Gastroesophageal sphincter (tissue), 4 donors: ENCODE measurements around the gene MCRIP1. TPM values are rescaled to one million over a fixed set of nuclear protein-coding genes. Genes with fewer than 3 reads are reported as not detected.

Experiments
- ATAC-seq: fragments of 150-250 bp; one replicate; pipeline ENCODE4 v1.9.1; 2016; ENCODE audit warnings: mild to moderate bottlenecking, moderate library complexity
- H3K27ac ChIP-seq, 4 donors: fragments of 200-600 bp; sonication (generic) in 3 of 4; 1 replicate in 3 of 4; 2 replicates in 1 of 4; pipeline ENCODE4 v1.5.1; 2016 to 2019
- H3K27me3 ChIP-seq: fragments of 200-600 bp; sonication (generic); one replicate; pipeline ENCODE4 v1.5.1; 2019
- H3K36me3 ChIP-seq, 2 donors: fragments of 200-600 bp; sonication (generic); one replicate each; pipeline ENCODE4 v1.5.1; 2019; ENCODE audit warnings: control low read depth in 1 of 2
- H3K4me1 ChIP-seq, 3 donors: fragments of 200-600 bp; sonication (generic); 1 replicate in 2 of 3; 2 replicates in 1 of 3; pipeline ENCODE4 v1.5.1; 2016 to 2019; ENCODE audit warnings: control low read depth in 2 of 3
- H3K4me3 ChIP-seq, 2 donors: fragments of 200-600 bp; sonication (generic); one replicate each; pipeline ENCODE4 v1.5.1; 2019; ENCODE audit warnings: mild to moderate bottlenecking in 1 of 2, moderate library complexity in 1 of 2
- H3K9me3 ChIP-seq, 3 donors: fragments of 200-600 bp; sonication (generic); one replicate each; pipeline ENCODE4 v1.5.1; 2017 to 2019; ENCODE audit warnings: control low read depth in 2 of 3
- EP300 ChIP-seq: sonication (generic); formaldehyde crosslinking; IDR thresholded peaks from one replicate; pipeline ENCODE4 v1.6.1; 2017; ENCODE audit warnings: antibody characterized with exemption, mild to moderate bottlenecking
- POLR2A ChIP-seq, 2 donors: fragments of 450-650 bp; IDR thresholded peaks; one replicate each; pipeline ENCODE4 v1.6.1; 2017; ENCODE audit warnings: antibody characterized with exemption in 2 of 2, mild to moderate bottlenecking in 2 of 2, moderate library complexity in 1 of 2
- POLR2AphosphoS5 ChIP-seq: sonication (generic); formaldehyde crosslinking; IDR thresholded peaks from one replicate; pipeline ENCODE4 v1.6.1; 2017; ENCODE audit warnings: antibody characterized with exemption
- WGBS, 2 donors: methylation state at CpG; one replicate each; pipeline ENCODE4 v1.1.5; 2018; ENCODE audit warnings: low coverage in 1 of 2; 5-methylcytosine and 5-hydroxymethylcytosine counted together
- total RNA-seq, 4 donors: library from RNA; depleted of rRNA; stranded (reverse); fragments of >200 nt; gene quantifications; one replicate each; pipeline ENCODE4 v1.1.0, GENCODE V29; 2016
- TF ChIP-seq, protein P1 (sequence below), 4 experiments: fragments of 200-600 bp in 2 of 4; fragments of 450-650 bp in 2 of 4; sonication (generic) in 1 of 4; IDR thresholded peaks; one replicate each; pipeline ENCODE4 v1.5.1; 2017 to 2019; ENCODE audit warnings: antibody characterized with exemption in 4 of 4, mild to moderate bottlenecking in 2 of 4, moderate library complexity in 2 of 4

The MCRIP1 gene
- total RNA-seq, 4 donors from 2014 or later = 70.4 to 131 (median 85.9) TPM

DNA sequence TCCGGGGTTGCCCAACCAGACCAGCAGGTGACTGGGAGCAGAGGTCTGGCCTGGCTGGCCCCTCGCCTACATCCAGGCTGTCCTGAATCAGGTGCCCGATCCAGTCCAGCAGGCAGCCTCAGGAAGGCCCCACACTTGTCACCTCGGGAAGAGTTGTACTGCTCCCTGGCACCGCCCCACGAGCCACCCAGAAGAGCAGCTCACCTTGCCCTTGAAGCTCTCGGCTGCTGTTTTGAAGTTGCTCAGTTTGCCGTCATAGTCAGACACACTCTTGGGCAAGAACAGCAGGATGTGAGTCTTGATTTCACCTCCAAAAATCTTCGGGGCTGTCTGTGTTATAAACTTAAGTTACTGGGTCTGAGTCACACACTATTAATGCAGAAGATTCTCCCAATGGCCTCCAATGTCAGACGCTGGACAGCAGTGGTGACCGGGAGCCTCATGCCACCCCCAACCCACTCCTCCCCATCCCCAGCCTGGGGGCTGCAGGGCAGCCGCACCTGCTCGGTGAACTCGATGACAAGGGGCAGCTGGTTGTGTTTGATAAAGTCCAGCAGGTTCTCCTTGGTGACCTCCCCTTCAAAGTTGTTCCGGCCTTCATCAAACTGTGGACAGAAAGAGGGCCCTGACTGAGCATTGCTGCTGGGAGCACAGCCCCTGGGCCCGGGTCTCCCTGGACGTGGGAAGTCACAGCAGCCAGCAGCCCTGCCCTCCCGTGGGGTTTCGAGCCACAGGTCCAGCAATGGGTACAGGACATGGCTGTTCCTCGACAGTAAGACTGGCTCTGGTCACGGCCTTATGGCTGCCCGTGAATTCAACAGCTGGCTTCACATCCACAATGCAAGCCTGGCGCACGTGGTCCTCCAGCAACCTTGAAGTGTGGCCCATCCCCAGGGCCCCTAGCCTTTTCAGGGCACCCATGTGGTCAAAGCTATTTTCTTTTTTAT, 13.9 kb upstream of the MCRIP1 start:
- no peaks in the 10 kb centered on the region for H3K27me3 ChIP-seq
- no peak for ATAC-seq
- TF ChIP-seq POLR2AphosphoS5 (no peak), POLR2A (IDR thresholded peaks at IDR 0.05) (no peak), EP300 (no peak)
- TF ChIP-seq, protein P1, sequence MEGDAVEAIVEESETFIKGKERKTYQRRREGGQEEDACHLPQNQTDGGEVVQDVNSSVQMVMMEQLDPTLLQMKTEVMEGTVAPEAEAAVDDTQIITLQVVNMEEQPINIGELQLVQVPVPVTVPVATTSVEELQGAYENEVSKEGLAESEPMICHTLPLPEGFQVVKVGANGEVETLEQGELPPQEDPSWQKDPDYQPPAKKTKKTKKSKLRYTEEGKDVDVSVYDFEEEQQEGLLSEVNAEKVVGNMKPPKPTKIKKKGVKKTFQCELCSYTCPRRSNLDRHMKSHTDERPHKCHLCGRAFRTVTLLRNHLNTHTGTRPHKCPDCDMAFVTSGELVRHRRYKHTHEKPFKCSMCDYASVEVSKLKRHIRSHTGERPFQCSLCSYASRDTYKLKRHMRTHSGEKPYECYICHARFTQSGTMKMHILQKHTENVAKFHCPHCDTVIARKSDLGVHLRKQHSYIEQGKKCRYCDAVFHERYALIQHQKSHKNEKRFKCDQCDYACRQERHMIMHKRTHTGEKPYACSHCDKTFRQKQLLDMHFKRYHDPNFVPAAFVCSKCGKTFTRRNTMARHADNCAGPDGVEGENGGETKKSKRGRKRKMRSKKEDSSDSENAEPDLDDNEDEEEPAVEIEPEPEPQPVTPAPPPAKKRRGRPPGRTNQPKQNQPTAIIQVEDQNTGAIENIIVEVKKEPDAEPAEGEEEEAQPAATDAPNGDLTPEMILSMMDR (IDR thresholded peaks at IDR 0.05) = no peak
- no peak overlapping the region for H3K4me3 ChIP-seq
- H3K4me1 ChIP-seq = no peaks in the 10 kb centered on the region
- peaks cover 0 to 96% of the 10 kb centered on the region in 2 donors for H3K36me3 ChIP-seq
- 82% methylated on average over 12 of the region's 24 CpGs; no CpG with 5 or more reads in 1 of the 2 donors for WGBS, 2 donors
- H3K27ac ChIP-seq = no peak overlapping the region
- H3K9me3 ChIP-seq = no peaks in the 10 kb centered on the region

DNA sequence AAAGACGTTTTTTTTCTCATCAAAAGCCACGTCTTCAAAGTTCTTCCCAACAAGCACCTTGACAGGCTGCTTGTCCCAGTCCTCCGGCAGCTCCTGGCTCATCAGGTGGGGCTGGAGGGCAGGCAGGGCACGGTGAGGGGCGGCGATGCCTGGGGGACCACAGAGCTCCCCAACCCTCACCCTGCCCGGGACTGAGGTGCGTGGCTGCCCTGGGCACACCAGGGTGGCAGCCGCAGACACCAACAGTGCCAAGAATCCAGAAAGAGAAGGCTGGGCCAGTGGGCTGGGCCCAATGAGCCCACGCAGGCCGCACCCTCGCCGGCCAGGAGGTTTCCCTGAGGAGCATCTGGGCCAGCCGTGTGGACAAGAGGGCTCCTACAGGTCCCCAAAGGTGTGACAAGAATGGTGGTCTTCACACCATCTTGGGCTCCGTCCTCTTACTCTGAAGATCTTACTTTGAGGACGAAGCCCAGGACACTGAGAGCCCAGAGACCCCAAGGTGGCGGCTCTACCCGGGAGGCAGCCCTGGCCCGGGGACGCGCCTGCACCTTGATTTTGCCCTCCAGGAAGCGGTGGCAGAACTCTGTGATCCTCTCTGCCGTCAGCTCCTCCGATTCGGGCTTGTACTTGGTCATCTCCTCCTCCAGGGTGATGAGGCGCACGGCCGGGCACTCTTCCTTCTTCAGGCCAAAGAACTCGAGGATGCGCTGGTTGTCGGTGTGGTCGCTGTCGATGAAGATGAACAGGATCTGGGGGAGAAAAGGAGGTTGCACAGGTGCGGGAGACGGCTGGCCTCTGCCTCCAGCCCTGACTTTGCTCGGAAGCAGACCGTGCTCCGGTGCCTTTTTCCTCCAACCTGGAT, 13.0 kb upstream of the MCRIP1 start:
- H3K27me3 ChIP-seq = no peaks in the 10 kb centered on the region
- no peaks in the 10 kb centered on the region for H3K9me3 ChIP-seq
- TF ChIP-seq POLR2AphosphoS5 (no peak), POLR2A (IDR thresholded peaks at IDR 0.05) (no peak), EP300 (no peak)
- TF ChIP-seq, protein P1 (IDR thresholded peaks at IDR 0.05) = no peak
- no peak overlapping the region for H3K27ac ChIP-seq
- H3K4me3 ChIP-seq = no peak overlapping the region
- no peak for ATAC-seq
- 50% methylated on average over 2 of the region's 38 CpGs; no CpG with 5 or more reads in 1 of the 2 donors for WGBS, 2 donors
- H3K4me1 ChIP-seq = no peaks in the 10 kb centered on the region
- peaks cover 0 to 87% of the 10 kb centered on the region in 2 donors for H3K36me3 ChIP-seq

GRCh38 chr17:81845361-81845760, 12.3 kb upstream of the MCRIP1 start:
- H3K27me3 ChIP-seq = no peaks in the 10 kb centered on the region
- H3K9me3 ChIP-seq = no peaks in the 10 kb centered on the region
- 92% methylated on average over 6 of the region's 13 CpGs; no CpG with 5 or more reads in 1 of the 2 donors for WGBS, 2 donors
- H3K4me3 ChIP-seq = no peak overlapping the region
- H3K36me3 ChIP-seq = peaks cover 0 to 79% of the 10 kb centered on the region in 2 donors
- TF ChIP-seq POLR2A (IDR thresholded peaks at IDR 0.05) (no peak), POLR2AphosphoS5 (no peak), EP300 (no peak)
- TF ChIP-seq, protein P1 (IDR thresholded peaks at IDR 0.05) = no peak
- H3K27ac ChIP-seq = no peak overlapping the region
- ATAC-seq = no peak
- no peaks in the 10 kb centered on the region for H3K4me1 ChIP-seq

DNA sequence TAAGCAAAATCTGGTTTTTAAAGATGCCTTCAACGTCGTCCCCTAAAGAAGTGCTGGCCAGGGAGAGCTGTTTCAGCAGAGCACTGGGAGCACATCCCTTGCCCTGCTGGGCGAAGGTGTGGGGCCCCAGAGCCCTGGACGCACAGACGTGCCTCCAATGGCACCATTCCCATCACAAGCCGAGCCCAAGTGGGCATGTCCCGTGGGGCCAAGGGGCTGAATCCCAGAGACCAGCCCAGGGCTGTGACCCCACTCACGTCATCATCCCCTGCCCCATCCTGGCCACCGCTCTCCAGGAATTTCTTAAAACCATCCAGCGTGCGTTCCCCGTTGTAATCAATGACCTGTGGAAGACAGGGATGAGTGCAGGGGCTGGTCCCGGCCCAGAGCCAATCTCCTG, 11.8 kb upstream of the MCRIP1 start:
- Histone ChIP-seq H3K27ac (no peak overlapping the region), H3K27me3 (no peaks in the 10 kb centered on the region), H3K4me1 (no peaks in the 10 kb centered on the region), H3K9me3 (no peaks in the 10 kb centered on the region), H3K36me3 (peaks cover 0 to 74% of the 10 kb centered on the region in 2 donors), H3K4me3 (no peak overlapping the region)
- no CpG with 5 or more reads among the region's 13 CpGs for WGBS, 2 donors
- TF ChIP-seq EP300 = no peak
- no peak for TF ChIP-seq POLR2A (IDR thresholded peaks at IDR 0.05)
- TF ChIP-seq, protein P1 (IDR thresholded peaks at IDR 0.05) = no peak
- TF ChIP-seq POLR2AphosphoS5 = no peak
- no peak for ATAC-seq
